HL-60 (cell line): Measurements from ENCODE around the gene MARVELD3.

ENCODE experiments used
- GABPA ChIP-seq: IDR thresholded peaks from 2 replicates; pipeline ENCODE4 v1.6.1; 2012; ENCODE audit warnings: low read depth
- POLR2AphosphoS5 ChIP-seq: IDR thresholded peaks from 2 replicates; pipeline ENCODE4 v1.6.1; 2012; ENCODE audit warnings: low read depth
- TF ChIP-seq, protein P1 (sequence below): IDR thresholded peaks from one replicate; pipeline ENCODE4 v1.5.1; 2011; ENCODE audit warnings: low read length, control low read depth, inconsistent platforms; ENCODE audit not compliant: insufficient read depth
- TF ChIP-seq, protein P2 (sequence below): IDR thresholded peaks from 2 replicates; pipeline ENCODE4 v1.6.1; 2012; ENCODE audit warnings: low read depth; ENCODE audit not compliant: insufficient replicate concordance

DNA sequence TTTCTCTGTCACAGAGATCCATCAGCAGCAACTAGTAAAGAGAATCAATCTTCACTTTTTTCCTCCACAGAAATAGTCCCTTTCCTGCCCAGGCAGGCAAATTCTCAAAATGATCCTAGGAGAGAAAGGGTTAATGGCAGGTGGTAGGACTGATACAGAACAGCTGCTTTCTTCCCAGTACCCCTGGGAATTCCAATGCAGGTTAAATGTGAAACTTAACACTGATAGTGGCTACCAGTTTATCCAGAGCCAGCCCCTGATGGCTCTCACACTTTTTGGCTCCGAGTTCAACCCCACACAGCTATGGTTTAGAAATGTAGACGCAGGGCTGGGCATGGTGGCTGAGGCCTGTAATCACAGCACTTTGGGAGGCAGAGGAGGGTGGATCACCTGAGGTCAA, 22.2 kb downstream of the MARVELD3 start:
- TF ChIP-seq, protein P1, sequence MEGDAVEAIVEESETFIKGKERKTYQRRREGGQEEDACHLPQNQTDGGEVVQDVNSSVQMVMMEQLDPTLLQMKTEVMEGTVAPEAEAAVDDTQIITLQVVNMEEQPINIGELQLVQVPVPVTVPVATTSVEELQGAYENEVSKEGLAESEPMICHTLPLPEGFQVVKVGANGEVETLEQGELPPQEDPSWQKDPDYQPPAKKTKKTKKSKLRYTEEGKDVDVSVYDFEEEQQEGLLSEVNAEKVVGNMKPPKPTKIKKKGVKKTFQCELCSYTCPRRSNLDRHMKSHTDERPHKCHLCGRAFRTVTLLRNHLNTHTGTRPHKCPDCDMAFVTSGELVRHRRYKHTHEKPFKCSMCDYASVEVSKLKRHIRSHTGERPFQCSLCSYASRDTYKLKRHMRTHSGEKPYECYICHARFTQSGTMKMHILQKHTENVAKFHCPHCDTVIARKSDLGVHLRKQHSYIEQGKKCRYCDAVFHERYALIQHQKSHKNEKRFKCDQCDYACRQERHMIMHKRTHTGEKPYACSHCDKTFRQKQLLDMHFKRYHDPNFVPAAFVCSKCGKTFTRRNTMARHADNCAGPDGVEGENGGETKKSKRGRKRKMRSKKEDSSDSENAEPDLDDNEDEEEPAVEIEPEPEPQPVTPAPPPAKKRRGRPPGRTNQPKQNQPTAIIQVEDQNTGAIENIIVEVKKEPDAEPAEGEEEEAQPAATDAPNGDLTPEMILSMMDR = no peak
- TF ChIP-seq POLR2AphosphoS5 = no peak
- TF ChIP-seq, protein P2, sequence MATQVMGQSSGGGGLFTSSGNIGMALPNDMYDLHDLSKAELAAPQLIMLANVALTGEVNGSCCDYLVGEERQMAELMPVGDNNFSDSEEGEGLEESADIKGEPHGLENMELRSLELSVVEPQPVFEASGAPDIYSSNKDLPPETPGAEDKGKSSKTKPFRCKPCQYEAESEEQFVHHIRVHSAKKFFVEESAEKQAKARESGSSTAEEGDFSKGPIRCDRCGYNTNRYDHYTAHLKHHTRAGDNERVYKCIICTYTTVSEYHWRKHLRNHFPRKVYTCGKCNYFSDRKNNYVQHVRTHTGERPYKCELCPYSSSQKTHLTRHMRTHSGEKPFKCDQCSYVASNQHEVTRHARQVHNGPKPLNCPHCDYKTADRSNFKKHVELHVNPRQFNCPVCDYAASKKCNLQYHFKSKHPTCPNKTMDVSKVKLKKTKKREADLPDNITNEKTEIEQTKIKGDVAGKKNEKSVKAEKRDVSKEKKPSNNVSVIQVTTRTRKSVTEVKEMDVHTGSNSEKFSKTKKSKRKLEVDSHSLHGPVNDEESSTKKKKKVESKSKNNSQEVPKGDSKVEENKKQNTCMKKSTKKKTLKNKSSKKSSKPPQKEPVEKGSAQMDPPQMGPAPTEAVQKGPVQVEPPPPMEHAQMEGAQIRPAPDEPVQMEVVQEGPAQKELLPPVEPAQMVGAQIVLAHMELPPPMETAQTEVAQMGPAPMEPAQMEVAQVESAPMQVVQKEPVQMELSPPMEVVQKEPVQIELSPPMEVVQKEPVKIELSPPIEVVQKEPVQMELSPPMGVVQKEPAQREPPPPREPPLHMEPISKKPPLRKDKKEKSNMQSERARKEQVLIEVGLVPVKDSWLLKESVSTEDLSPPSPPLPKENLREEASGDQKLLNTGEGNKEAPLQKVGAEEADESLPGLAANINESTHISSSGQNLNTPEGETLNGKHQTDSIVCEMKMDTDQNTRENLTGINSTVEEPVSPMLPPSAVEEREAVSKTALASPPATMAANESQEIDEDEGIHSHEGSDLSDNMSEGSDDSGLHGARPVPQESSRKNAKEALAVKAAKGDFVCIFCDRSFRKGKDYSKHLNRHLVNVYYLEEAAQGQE = no peak
- no peak for TF ChIP-seq GABPA
